Stimulated activated CD4-positive, alpha-beta T cell treated with anti-CD3 and anti-CD28 coated beads, Interleukin-15, amount 100 ng/mL, for 1 hour (primary cell): Measurements from ENCODE around the gene RXRB.

Source experiments
- DNase-seq, 2 donors: peaks; one replicate each; pipeline ENCODE4 v3.0.0-alpha.2; 2020; ENCODE audit warnings: low read depth in 1 of 2, low spot score in 1 of 2

The RXRB gene

GRCh38 chr6:33176906-33177305 is 23.6 kb downstream of the RXRB start:
- DNase-seq = no peak

DNA sequence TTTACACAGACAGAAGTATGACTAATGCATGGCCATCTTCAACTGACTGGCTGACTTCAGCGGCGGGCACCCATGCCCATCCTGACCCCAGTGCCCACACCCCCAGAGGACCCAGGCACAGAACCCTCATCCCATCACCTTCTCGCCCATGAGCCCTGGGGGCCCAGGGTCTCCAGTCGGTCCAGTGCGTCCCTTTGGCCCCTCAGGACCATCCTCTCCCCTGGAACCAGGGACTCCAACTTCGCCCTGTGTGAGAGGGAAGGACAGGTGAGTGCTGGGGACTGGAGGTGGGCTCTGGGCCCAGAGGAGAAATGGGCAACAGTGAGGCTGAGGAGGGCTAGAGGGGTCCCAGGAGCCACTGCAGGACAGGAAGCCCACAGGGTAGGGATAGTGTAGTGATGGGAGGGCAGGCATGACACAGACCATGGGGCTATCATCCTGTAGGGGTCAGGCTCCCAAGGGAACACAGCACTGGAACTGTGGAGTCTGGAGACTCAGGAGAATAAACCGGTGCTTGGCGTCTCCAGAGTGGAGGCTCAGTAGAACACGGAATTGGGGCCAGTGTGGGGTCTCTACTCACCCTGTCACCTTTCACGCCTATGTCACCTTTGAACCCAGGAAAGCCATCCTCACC is 24.9 kb downstream of the RXRB start:
- no peak for DNase-seq

DNA sequence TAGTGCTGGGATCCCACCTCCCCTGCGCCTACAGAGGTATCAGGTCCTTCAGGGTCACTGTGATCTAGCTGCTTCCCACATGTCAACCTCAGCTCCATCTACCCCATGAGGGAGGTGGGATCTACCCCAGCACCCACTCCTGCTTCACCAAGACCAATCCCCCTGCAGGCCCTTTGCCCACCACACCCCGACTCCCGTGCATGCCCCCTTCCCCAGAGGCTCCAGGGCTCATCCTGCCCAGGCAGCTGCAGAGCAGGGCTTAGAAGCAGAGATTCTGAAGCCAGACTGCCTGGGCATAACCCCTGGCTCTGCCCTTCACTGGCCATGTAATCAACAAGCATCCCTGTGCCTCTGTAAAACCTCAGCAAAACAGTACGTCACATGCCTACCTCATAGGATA is 25.7 kb downstream of the RXRB start:
- DNase-seq = no peak

GRCh38 chr6:33173535-33174180 is 26.8 kb downstream of the RXRB start:
- no peak for DNase-seq

- no peak for DNase-seq
Measured at GRCh38 chr6:33172688-33173534, 27.6 kb downstream of the RXRB start.

- DNase-seq = no peak
Measured at GRCh38 chr6:33171880-33172687, 28.4 kb downstream of the RXRB start.

- DNase-seq = no peak
Measured at GRCh38 chr6:33171016-33171879, 29.2 kb downstream of the RXRB start.

- no peak for DNase-seq
Measured at GRCh38 chr6:33170176-33171015, 30.1 kb downstream of the RXRB start.

DNA sequence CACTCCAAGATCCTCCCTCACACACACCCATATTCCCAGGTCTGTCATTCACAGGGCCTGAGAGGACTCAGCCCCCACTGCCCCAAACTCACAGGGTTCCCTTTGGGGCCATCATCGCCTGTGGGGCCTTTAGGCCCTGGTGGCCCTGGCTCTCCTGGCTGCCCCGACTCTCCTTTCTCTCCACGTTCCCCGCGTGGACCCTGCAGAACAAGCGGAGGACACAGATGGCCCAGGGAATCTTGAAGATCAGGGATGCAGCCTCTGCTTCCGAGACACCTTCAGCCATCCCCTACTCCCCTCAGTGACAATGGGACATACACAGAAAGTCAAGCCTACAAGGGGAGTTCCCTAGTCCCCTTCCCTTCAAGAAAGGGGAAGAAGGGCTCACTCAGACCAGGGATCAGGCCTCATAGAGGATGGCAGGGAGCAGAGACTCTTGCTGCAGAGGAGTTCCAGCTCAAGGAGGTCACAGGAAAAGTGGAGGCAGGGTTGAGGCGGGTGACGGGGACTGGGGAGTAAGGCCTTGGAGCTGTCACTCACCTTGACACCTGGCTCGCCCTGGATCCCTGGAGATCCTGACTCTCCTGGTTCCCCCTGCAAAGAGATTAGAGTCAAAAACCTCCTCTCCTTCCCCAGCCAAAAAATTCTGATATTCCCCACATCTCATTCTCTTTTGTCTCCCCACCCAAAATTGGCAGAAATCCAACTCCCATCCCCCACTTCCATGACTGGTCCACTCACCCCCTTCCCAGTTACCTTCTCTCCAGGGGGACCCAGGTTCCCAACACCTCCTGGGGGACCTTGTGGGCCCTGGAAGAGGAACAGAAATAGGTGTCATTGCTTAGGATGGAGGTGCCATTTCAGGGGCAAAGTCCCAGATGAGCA is 30.9 kb downstream of the RXRB start:
- DNase-seq = no peak

- no peak for DNase-seq
Measured at GRCh38 chr6:33168639-33169038, 31.8 kb downstream of the RXRB start.

GRCh38 chr6:33168284-33168601 is 32.2 kb downstream of the RXRB start:
- no peak for DNase-seq

DNA sequence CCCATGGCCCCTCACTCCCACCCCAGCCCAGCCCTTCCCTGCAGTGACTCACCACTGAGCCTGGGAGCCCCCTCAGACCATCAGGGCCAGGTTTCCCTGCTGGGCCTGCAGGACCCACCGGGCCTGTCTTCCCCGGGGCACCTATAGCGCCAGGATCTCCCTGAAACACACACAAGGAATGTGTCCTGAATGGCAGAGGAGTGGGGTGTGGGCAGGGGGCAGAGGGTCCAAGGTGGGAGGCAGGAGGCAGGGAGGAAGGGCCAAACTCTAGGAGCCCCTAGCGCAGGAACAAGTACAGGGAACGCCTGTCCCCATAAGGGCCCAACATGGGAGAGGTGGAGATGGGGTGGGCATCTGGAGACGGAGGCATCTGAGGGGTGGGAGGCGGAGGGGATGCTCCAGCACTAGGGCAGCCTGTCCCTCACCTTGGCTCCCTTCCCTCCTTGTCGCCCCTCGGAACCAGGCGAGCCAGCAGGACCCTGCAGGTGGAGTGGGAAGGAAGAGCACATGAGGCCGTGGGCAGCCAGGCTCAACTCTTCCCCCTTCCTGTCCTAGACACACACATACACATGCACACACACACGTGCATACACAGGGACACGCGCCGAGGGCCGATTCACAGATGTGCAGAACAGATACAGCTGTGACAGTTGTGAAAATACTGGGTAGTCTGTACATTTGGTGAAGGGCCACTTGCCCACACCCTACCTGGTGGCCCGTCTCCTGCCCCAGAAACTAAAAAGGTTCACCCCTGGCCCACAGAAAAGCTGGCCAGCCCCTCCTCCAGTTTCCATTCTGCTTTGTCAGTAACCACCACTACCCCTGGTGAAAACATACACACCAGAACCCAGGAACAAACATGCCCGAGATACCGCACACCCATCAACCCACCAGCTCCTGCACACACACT is 32.8 kb downstream of the RXRB start:
- DNase-seq = no peak

GRCh38 chr6:33166811-33167210 is 33.7 kb downstream of the RXRB start:
- DNase-seq = no peak

GRCh38 chr6:33166363-33166762 is 34.1 kb downstream of the RXRB start:
- no peak for DNase-seq

- DNase-seq = no peak
Measured at GRCh38 chr6:33165581-33166258, 34.7 kb downstream of the RXRB start.

- DNase-seq = no peak
Measured at GRCh38 chr6:33164665-33165373, 35.6 kb downstream of the RXRB start.
